GM19023 (cell line): ENCODE data around the gene ELF4.

Experiments used
- ATAC-seq: cut with Tn5 transposase; IDR thresholded peaks from one replicate; pipeline ENCODE4 v1.9.1; 2021; ENCODE audit warnings: mild to moderate bottlenecking, moderate library complexity; ENCODE audit not compliant: unreplicated experiment

Gene ELF4

GRCh38 chrX:130110379-130111219 is at the start of gene ELF4:
Gene ELF4 (minus strand): TSS chrX:130110497. CDS start chrX:130081330, 29,167 bp downstream.
- ATAC-seq: peak; percentile 40

DNA sequence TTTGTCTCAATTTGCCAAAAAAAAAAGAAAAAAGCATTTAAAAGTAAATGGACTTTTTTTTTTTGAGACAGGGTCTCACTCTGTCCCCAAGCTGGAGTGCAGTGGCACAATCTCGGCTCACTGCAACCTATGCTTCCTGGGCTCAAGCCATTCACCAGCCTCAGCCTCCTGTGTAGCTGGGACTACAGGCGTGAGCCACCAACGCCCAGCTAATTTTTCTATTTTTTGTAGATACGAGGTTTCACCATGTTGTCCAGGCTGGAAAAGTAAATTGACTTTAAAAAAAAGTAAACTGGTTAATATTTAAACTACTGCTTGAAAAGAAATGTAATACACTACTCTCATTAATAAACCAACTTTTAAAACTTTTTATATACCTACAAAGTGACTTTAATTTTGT is 49.5 kb upstream of the ELF4 start:
- ATAC-seq: no peak

GRCh38 chrX:130158311-130158710 is 48.0 kb upstream of the ELF4 start:
- no peak for ATAC-seq

- ATAC-seq: no peak
Measured at GRCh38 chrX:130155564-130155963, 45.3 kb upstream of the ELF4 start.

DNA sequence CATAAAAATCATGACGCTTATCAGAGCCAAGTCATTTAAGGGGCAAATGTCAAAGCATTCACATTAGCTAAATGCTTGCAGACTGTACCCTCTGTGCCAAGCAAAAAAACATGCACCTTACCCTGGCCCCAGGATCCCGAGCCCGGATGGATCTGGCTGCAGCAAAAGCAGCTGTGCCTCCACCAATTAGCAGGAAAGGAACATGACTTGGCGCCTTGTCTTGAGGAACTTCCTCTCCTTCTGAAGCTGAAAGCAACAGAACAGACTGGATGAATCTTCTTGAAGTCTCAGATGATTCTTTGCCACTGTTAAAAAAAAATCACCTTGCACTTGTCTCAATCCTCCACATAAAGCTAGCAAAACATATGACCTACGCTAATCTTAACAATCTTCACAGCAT is 37.3 kb upstream of the ELF4 start:
- no peak for ATAC-seq

DNA sequence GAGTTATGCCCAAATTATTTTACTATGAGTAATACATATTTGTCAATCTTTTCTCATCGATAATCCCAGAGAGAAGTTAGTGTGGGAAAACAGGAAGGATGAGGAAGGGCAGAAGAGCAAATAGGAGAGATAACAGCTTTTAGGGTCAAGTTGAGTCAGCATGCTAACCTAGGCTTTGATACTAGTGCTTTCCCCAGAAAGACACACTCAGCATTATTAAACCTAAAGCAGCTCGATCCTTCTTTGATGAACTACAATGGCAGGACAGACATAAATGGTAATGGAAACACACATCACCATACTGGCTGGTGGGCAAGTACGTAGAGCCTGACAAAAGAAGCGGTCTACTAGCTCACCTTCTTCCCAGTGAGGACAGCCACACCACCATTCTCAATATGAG is 34.8 kb upstream of the ELF4 start:
- no peak for ATAC-seq

DNA sequence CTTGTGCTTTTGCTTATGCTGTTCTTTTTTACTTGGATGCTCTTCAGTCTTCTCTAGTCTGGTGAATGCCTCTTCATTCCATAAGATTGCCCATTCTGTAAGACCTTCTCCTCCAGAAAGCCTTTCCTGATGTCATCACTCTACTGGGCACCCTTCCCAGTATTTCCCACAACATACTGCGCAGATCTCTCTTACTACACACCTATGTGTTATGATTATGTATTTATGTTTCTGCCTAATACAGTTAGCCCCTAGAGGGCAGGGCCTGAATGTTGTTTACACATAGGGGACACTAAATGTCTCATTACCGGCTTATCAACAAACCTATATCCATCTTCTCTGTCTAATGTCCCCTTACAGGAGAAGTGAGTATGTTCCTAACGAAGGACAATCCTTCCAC is 34.2 kb upstream of the ELF4 start:
- ATAC-seq: no peak

GRCh38 chrX:130139474-130140201 is 29.3 kb upstream of the ELF4 start:
- no peak for ATAC-seq

- no peak for ATAC-seq
Measured at GRCh38 chrX:130136961-130137360, 26.7 kb upstream of the ELF4 start.

- no peak for ATAC-seq
Measured at GRCh38 chrX:130136496-130136895, 26.2 kb upstream of the ELF4 start.

GRCh38 chrX:130130990-130131389 is 20.7 kb upstream of the ELF4 start:
- ATAC-seq: no peak

DNA sequence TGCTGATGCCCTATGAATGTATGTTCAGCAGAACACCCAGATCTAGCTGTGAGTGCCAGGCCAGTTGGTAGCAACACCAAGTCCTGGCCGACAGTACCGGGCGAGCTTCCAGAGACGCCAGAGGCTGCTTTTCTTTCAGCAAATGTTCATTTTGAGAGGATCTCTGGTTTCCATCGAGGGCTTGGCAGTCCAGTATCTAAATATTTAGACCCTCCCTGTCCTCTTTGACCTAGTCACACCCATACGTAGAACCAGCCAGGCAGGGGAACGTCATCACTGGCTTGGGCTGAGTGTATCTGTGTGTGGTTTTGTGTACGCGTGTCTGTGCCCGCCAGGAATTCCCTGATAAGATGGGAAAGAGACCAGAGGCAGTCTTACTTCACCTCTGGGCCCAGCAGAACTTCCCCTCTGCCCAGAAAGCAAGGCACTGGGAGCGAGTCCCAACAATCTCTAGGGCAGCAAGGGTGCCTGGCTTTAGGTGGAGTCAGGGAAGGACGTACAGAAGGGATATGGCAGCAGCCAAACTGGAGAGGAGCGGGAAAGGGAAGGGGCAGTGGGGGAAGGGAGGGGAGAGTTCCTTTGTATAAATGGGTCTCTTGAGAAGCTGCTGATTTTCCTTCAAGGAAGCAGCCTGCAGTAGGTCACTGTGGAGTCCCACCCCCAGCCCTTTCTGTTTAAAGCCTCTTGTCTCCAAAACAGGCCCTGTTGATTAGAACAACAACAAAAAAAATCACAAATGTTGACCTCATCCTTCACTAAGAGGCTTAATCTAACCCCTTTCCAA is 15.0 kb upstream of the ELF4 start:
- ATAC-seq: no peak

DNA sequence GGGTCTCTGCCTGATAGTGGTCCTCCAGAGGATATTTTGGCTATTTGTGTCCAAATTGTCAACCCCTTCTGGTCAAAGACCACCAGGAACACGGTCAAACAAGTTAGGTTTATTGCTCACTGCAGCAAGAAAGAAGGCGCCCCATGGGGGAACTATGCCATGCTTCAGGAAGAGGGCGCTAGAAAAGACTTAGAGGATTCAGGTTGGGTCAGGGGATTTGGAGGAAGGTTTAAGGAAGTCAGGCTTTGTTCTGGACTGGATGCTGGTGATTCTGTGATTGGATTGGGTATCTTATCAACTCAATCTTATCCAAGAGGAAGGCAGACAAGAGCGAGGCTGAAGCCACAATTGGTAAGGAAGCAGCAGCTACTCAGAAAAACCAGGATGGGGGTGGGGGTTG is 14.3 kb upstream of the ELF4 start:
- no peak for ATAC-seq

GRCh38 chrX:130121505-130121800 is 11.2 kb upstream of the ELF4 start:
- ATAC-seq: no peak

- peak; percentile 76 for ATAC-seq
Measured at GRCh38 chrX:130120746-130121504, 10.6 kb upstream of the ELF4 start.

DNA sequence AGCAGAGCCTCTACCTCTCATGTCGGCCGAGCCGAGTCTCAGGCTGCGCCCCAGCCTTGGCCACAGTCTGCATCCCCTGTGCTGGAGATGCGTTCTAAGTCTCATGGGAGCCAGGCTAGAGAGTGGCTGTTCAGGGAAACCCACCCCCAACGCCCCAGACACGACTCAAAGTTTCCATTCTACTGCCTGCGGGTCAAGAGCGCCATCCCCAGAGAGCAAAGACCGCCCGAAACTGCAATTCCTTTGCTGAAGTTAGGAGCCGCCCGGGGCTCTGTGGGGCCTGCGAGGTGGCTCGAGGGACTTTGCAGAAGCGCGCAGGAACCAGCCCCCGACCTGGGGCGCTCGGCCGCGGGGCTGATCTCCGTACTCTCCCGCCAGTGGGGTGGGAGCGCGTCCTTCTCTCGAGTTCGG is 10.0 kb upstream of the ELF4 start:
- ATAC-seq: peak; percentile 31

DNA sequence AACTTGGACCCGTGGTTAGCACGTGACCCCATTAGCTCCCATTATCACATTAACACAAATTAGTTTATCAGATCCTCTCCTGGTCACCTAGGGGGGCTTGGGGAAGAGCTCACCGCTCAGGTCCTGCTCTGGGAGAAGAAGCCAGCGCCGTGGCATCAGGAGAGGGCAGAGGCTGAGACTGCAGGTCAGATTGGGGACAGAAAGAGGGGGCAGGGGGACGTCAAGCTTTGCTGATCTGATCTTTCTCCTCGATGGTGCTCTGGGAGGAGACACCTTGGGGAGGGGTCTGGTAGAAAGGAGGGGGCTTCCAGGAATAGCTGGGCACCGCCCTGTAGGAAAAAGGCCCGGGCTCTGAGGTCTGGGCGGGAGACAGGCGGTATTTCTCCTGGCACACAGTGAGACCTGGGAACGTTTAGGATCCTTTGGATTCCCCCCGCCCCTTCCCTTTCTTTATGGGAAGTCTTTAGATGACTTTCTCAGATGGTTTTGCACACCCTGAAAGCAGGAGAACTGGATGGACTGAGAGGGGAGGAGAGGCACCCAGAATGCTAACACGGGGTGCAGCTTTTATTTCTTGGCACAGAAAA is 9.1 kb upstream of the ELF4 start:
- no peak for ATAC-seq

GRCh38 chrX:130118441-130119311 is 8.4 kb upstream of the ELF4 start:
- ATAC-seq: no peak

- no peak for ATAC-seq
Measured at GRCh38 chrX:130117166-130117565, 6.9 kb upstream of the ELF4 start.
